Activated CD8-positive, alpha-beta T cell treated with anti-CD3 and anti-CD28 coated beads, Interleukin-2, amount 10 ng/mL, durations not matched to agents 7 days and 5 days (primary cell): Measurements from ENCODE around the gene TCEANC2. TPM values are rescaled to one million over a fixed set of nuclear protein-coding genes. Genes with fewer than 3 reads are reported as not detected.
"Not testable (repeated sequence)": the region's sequence is repeated elsewhere in the genome, so short reads cannot be mapped to it uniquely, and the experiment has no call there.

Experiments
- ATAC-seq: fragments of 150-1000 bp; cut with Tn5 transposase; one replicate; pipeline ENCODE4 v1.10.0; 2021; ENCODE audit warnings: moderate library complexity
- CTCF ChIA-PET: fragments of 350-600 bp; sonication (Branson Sonifier 250); formaldehyde crosslinking; loops from one replicate; lab custom pipeline; 2021; ENCODE audit warnings: antibody characterized with exemption; lab: Charles Lee
- POLR2A ChIA-PET: fragments of 350-600 bp; sonication (Branson Sonifier 250); formaldehyde crosslinking; loops from one replicate; lab custom pipeline; 2021; ENCODE audit warnings: antibody characterized with exemption; lab: Charles Lee
- DNase-seq: peaks from one replicate; pipeline ENCODE4 v3.0.0-alpha.2; 2020
- H3K27ac Mint-ChIP-seq: one replicate; pipeline ENCODE4 v1.8.0; 2021; ENCODE audit warnings: mild to moderate bottlenecking, mixed read lengths
- H3K27me3 Mint-ChIP-seq: one replicate; pipeline ENCODE4 v1.8.0; 2021; ENCODE audit warnings: low read depth, mixed read lengths
- H3K36me3 Mint-ChIP-seq: one replicate; pipeline ENCODE4 v1.8.0; 2021; ENCODE audit warnings: low read depth, mixed read lengths
- H3K4me1 Mint-ChIP-seq: one replicate; pipeline ENCODE4 v1.8.0; 2021; ENCODE audit warnings: low read depth, mixed read lengths
- H3K4me3 Mint-ChIP-seq: one replicate; pipeline ENCODE4 v1.8.0; 2021; ENCODE audit warnings: mild to moderate bottlenecking, mixed read lengths
- H3K9me3 Mint-ChIP-seq: one replicate; pipeline ENCODE4 v1.8.0; 2022; ENCODE audit warnings: mixed read lengths; ENCODE audit not compliant: insufficient read depth
- total RNA-seq, 2 experiments: library from RNA; stranded (reverse); gene quantifications; one replicate each; pipeline ENCODE4 v1.2.3, GENCODE V29; 2021

The TCEANC2 gene
- total RNA-seq, 2 experiments from 2014 or later: 11.6 to 12.0 TPM

DNA sequence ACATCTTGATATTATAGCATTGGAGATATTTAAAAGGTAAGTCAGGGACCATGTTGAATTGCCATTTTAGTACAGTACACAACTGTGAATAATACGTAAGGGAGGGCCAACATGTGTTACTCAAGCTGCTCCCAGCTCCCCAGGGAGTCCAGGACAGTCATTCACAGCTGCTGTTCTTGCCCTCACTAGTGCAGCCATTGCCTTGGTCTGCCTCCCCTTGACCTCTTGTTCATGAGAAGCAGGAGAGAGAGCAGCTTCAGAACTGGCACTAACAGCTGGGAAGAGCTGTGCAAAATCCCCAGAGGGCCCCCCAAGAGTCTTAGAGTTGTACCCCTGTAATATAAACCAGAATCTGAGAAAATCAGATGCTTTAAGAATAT lies 16.4 kb downstream of the TCEANC2 start:
- Mint-ChIP-seq H3K27ac (no peak overlapping the region), H3K36me3 (peaks cover 7% of the 10 kb centered on the region), H3K4me3 (no peak overlapping the region), H3K9me3 (no peaks in the 10 kb centered on the region), H3K27me3 (no peaks in the 10 kb centered on the region), H3K4me1 (no peaks in the 10 kb centered on the region)
- ChIA-PET CTCF (interaction anchor here (0.8 to 5.6 kb wide), 7 partner anchors 12 to 420 kb away, joined by 3 to 38 read pairs (median 3); partner anchors contain the start of genes TCEANC2 and TMEM59), POLR2A (no interaction called here)
- ATAC-seq (no peak), DNase-seq (no peak)

- POLR2A ChIA-PET: no interaction called here
- ATAC-seq: peak; percentile 81
- Mint-ChIP-seq H3K4me1 (no peaks in the 10 kb centered on the region), H3K9me3 (no peaks in the 10 kb centered on the region), H3K27me3 (no peaks in the 10 kb centered on the region), H3K4me3 (no peak overlapping the region), H3K27ac (no peak overlapping the region), H3K36me3 (peaks cover 7% of the 10 kb centered on the region)
- CTCF ChIA-PET: interaction anchor here (0.8 to 5.6 kb wide), 6 partner anchors 12 to 419 kb away, joined by 3 to 38 read pairs (median 4); partner anchors contain the start of genes TCEANC2 and TMEM59
- DNase-seq: no peak
Measured at GRCh38 chr1:54070171-54070837, 16.9 kb downstream of the TCEANC2 start.

DNA sequence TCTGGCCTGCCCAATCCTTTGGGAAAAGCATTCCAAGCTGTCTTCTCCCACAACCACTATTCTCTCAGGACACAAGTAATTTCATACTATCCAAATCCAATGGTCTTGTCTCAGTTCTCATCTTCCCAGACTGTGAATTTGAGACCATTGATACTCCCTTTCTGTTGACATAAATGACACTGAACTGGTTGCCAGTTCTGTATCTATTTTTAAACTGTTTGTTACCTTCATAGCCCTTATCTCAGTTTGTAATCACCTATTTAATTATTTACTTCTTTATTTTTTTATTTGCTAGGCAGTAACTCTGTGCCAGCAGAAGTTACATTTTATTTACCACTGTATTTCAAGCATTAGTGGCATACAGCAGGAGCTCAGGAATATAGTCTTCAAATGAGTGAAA lies 24.0 kb downstream of the TCEANC2 start:
- Mint-ChIP-seq H3K27me3 (no peaks in the 10 kb centered on the region), H3K27ac (no peak overlapping the region)
- CTCF ChIA-PET: interaction anchor here (1.0 to 1.7 kb wide), 2 partner anchors 28 to 412 kb away, joined by 4 read pairs; no protein-coding TSS in a partner anchor

GRCh38 chr1:54080598-54081049 lies 27.2 kb downstream of the TCEANC2 start:
- Mint-ChIP-seq H3K27ac (no peak overlapping the region), H3K36me3 (no peaks in the 10 kb centered on the region), H3K4me1 (peaks cover 8% of the 10 kb centered on the region), H3K27me3 (no peaks in the 10 kb centered on the region), H3K9me3 (no peaks in the 10 kb centered on the region), H3K4me3 (no peak overlapping the region)
- ChIA-PET CTCF (interaction anchor here (0.7 to 5.2 kb wide), 9 partner anchors 9 to 409 kb away, joined by 3 to 38 read pairs (median 6); no protein-coding TSS in a partner anchor), POLR2A (no interaction called here)
- DNase-seq: no peak
- ATAC-seq: no peak

More for the DNA sequence above, 24.0 kb downstream of the TCEANC2 start:
- peaks cover 8% of the 10 kb centered on the region for H3K4me1 Mint-ChIP-seq
- POLR2A ChIA-PET: no interaction called here
- ATAC-seq (no peak), DNase-seq (no peak)
- H3K9me3 Mint-ChIP-seq: no peaks in the 10 kb centered on the region
- no peak overlapping the region for H3K4me3 Mint-ChIP-seq
- H3K36me3 Mint-ChIP-seq: no peaks in the 10 kb centered on the region

- no peak overlapping the region for H3K27ac Mint-ChIP-seq
- ChIA-PET POLR2A (no interaction called here), CTCF (interaction anchor here (0.8 to 5.2 kb wide), 16 partner anchors 9 to 408 kb away, joined by 3 to 38 read pairs (median 6); partner anchors contain the start of genes CYB5RL, MRPL37 and TCEANC2)
- H3K27me3 Mint-ChIP-seq: no peaks in the 10 kb centered on the region
- H3K36me3 Mint-ChIP-seq: no peaks in the 10 kb centered on the region
- H3K4me1 Mint-ChIP-seq: peaks cover 8% of the 10 kb centered on the region
- H3K4me3 Mint-ChIP-seq: no peak overlapping the region
- peak; percentile 74 for DNase-seq
- no peaks in the 10 kb centered on the region for H3K9me3 Mint-ChIP-seq
- peak; percentile 94 for ATAC-seq
Measured at GRCh38 chr1:54081306-54082270, 28.2 kb downstream of the TCEANC2 start.

- Mint-ChIP-seq H3K4me1 (peaks cover 6% of the 10 kb centered on the region), H3K36me3 (peaks cover 2% of the 10 kb centered on the region), H3K27me3 (no peaks in the 10 kb centered on the region), H3K4me3 (no peak overlapping the region), H3K9me3 (no peaks in the 10 kb centered on the region), H3K27ac (no peak overlapping the region)
- ChIA-PET POLR2A (no interaction called here), CTCF (interaction anchor here (1.2 to 5.2 kb wide), 2 partner anchors 9 to 13 kb away, joined by 4 to 38 read pairs; no protein-coding TSS in a partner anchor)
- no peak for DNase-seq
- ATAC-seq: no peak
Measured at GRCh38 chr1:54084794-54085193, 31.4 kb downstream of the TCEANC2 start.

DNA sequence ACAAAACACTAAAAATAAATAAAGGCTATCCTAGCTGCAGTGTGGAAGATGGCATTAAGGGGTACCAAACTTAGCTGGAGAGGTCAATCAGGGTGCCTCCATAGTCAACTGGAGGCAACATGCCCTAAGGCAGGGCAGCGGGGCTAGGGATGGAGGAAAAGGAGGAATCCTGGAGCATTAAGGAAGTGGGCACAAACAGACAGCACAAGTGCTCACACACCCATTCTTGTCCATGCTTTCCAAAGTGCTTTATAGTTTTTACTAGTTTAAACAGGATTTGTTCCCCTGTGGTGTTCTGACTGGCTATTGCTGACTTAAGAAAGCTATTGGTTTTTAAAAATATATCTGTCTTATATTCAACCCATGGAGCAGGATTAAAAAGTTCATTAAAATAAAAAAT lies 33.3 kb downstream of the TCEANC2 start:
- no peaks in the 10 kb centered on the region for H3K27me3 Mint-ChIP-seq
- peaks cover 2% of the 10 kb centered on the region for H3K36me3 Mint-ChIP-seq
- H3K4me1 Mint-ChIP-seq: peaks cover 3% of the 10 kb centered on the region
- no peak for DNase-seq
- no peak overlapping the region for H3K27ac Mint-ChIP-seq
- POLR2A ChIA-PET: no interaction called here
- no peaks in the 10 kb centered on the region for H3K9me3 Mint-ChIP-seq
- ATAC-seq: no peak
- H3K4me3 Mint-ChIP-seq: no peak overlapping the region
- CTCF ChIA-PET: interaction anchor here (1.1 kb wide), 1 partner anchor 17 kb away, joined by 3 read pairs; no protein-coding TSS in a partner anchor

DNA sequence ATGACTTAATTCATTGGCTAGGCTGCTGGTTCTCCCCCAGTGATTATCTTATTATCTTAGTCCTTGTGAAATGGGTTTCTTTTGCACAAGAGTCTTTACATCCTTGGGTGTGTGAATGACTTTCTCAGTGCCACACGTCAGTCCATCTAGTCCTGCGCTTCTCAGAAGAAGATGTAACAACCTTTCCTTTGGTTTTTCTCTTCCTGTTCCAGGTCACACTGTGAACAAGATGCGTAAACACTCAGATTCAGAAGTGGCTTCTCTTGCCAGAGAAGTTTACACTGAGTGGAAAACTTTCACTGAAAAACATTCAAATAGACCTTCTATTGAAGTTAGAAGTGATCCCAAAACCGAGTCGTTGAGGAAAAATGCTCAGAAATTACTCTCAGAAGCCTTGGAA lies 35.0 kb downstream of the TCEANC2 start:
- Mint-ChIP-seq H3K27ac (no peak overlapping the region), H3K4me1 (peaks cover 3% of the 10 kb centered on the region), H3K9me3 (no peaks in the 10 kb centered on the region)

DNA sequence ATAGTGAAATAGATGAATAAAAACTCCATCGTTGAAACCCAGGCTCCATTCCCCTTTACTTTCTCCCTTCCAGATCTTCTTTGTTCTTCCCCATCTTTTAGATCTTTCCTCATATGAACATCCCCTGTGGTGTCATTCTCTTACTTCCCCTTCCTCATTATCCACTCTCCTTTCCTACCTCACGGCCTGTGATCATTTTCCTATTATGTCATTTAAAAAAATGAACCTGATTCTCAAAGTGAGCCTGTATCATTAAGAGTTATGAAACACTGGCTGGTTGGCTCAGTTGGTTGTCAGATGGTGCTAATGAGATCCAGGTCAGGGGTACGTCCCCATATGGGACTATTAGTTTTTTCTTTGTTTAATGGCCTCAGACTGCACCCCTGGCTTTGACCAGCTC lies 38.3 kb downstream of the TCEANC2 start:
- DNase-seq: no peak
- peaks cover 6% of the 10 kb centered on the region for H3K4me1 Mint-ChIP-seq
- no peak for ATAC-seq
- H3K4me3 Mint-ChIP-seq: no peak overlapping the region
- ChIA-PET CTCF (interaction anchor here (1.1 kb wide), 1 partner anchor 21 kb away, joined by 4 read pairs; no protein-coding TSS in a partner anchor), POLR2A (no interaction called here)
- H3K9me3 Mint-ChIP-seq: no peaks in the 10 kb centered on the region
- no peaks in the 10 kb centered on the region for H3K27me3 Mint-ChIP-seq
- peaks cover 7% of the 10 kb centered on the region for H3K36me3 Mint-ChIP-seq
- no peak overlapping the region for H3K27ac Mint-ChIP-seq

More for the DNA sequence above, 35.0 kb downstream of the TCEANC2 start:
- DNase-seq (no peak), ATAC-seq (no peak)
- CTCF ChIA-PET: no interaction called here
- POLR2A ChIA-PET: no interaction called here
- H3K27me3 Mint-ChIP-seq: no peaks in the 10 kb centered on the region
- H3K36me3 Mint-ChIP-seq: peaks cover 2% of the 10 kb centered on the region
- no peak overlapping the region for H3K4me3 Mint-ChIP-seq

DNA sequence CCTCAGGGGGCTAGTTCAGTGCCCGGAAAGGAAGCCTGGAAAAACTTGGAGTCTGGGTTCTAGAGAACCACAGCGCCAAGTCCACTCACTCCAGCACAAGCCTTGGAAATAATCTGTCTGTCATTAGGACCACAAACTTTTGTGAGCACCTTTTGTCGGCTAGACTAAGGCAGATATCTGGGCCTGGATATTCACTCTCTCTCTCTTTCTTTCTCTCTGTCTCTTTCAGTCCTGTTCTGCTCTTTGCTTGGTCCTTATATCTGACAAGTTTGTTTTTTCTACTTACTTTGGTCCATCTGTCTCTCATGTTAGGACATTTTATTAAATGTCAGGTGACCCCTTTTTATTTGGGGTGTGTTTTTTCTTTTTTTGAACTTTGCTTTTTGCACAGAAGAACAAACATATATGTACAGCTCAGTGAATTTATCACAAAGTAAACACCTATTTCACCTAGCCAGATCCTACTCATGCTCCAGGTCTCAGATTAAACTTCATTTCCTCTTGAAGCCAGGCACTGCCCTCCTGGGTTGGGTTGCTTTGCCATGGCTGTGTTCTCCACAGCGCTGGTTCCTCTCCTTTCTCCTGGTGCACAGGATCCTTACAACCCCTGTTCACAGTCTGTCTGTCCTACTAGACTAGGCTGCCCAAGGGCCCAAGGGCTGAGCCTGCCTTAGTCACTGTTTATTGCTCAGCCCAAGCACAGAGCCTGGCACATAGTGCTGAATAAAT lies 40.8 kb downstream of the TCEANC2 start:
- ChIA-PET POLR2A (no interaction called here), CTCF (no interaction called here)
- no peak for ATAC-seq
- Mint-ChIP-seq H3K27ac (no peak overlapping the region), H3K36me3 (peaks cover 15% of the 10 kb centered on the region), H3K27me3 (no peaks in the 10 kb centered on the region), H3K4me3 (no peak overlapping the region), H3K4me1 (peaks cover 2% of the 10 kb centered on the region), H3K9me3 (no peaks in the 10 kb centered on the region)
- no peak for DNase-seq

DNA sequence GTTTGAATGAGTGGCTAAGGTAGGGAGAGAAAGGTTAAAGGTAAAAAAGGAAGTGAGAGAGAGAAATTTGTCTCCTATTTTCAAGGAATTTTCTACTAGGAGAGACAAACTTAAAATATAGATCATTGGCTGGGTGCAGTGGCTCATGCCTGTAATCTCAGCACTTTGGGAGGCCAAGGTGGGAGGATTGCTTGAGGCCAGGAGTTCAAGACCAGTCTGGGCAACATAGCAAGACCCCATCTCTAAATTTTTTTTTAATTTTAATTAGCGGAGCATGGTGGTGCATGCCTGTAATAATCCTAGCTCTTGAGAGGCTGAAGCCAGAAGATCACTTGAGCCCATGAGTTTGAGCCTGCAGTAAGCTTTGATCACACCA lies 41.3 kb downstream of the TCEANC2 start:
- H3K4me3 Mint-ChIP-seq, POLR2A ChIA-PET, H3K27me3 Mint-ChIP-seq, H3K27ac Mint-ChIP-seq, H3K9me3 Mint-ChIP-seq, ATAC-seq, H3K4me1 Mint-ChIP-seq, DNase-seq, CTCF ChIA-PET: not testable (repeated sequence)
- H3K36me3 Mint-ChIP-seq: peaks cover 14% of the 10 kb centered on the region
